ENCODE results near the gene ARHGEF4.

ARHGEF4 gene

DNA sequence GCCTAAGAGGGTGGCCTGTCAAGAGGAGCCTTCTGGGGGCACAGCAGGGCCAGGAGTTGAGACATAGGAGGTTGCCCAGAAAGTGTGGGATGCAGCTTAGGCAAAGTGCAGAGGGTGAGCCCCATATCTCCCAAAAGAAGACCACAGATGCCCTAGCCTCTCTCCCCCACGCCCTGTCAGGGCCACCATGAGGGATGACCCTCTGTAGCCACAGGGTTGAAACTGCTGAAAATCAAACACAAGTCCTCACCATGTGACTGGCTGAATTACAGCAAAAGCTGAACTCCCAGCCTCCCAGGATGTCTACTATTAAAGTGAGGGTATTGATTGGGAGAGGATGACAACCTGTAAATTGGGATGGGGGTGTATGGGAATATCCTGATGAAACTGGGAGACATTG, 37.4 kb upstream of the ARHGEF4 start:
- 85% methylated on average over 1 of the region's 1 CpG for WGBS
- no peaks in the 10 kb centered on the region for H3K9me3 ChIP-seq (ENCODE audit: insufficient read depth, low read depth, low read length)
- no peak overlapping the region for H3K27ac ChIP-seq (ENCODE audit: low read depth, low read length)

GRCh38 chr2:130805613-130806012, 31.1 kb upstream of the ARHGEF4 start:
- H3K27ac ChIP-seq (ENCODE audit: low read depth, low read length) = no peak overlapping the region
- H3K4me1 ChIP-seq (ENCODE audit: insufficient read depth, low read length) = no peaks in the 10 kb centered on the region
- WGBS = 70% methylated on average over 4 of the region's 4 CpGs
- no peak overlapping the region for H3K9ac ChIP-seq (ENCODE audit: low read depth, low read length)
- H3K4me3 ChIP-seq (ENCODE audit: low read length) = no peak overlapping the region
- no peaks in the 10 kb centered on the region for H3K36me3 ChIP-seq (ENCODE audit: insufficient read depth, low read length)
- no peaks in the 10 kb centered on the region; the same call in 1 of the 2 replicates for H3K9me3 ChIP-seq (ENCODE audit: insufficient read depth, low read depth, low read length)
- H3K27me3 ChIP-seq (ENCODE audit: insufficient read depth, low read length) = no peaks in the 10 kb centered on the region

More for the DNA sequence above, 37.4 kb upstream of the ARHGEF4 start:
- Histone ChIP-seq H3K27me3 (ENCODE audit: insufficient read depth, low read length) (peaks cover 18% of the 10 kb centered on the region), H3K9ac (ENCODE audit: low read depth, low read length) (no peak overlapping the region), H3K4me1 (ENCODE audit: insufficient read depth, low read length) (peaks cover 5% of the 10 kb centered on the region; the same call in 1 of the 2 replicates), H3K4me3 (ENCODE audit: low read length) (no peak overlapping the region), H3K36me3 (ENCODE audit: insufficient read depth, low read length) (no peaks in the 10 kb centered on the region)

DNA sequence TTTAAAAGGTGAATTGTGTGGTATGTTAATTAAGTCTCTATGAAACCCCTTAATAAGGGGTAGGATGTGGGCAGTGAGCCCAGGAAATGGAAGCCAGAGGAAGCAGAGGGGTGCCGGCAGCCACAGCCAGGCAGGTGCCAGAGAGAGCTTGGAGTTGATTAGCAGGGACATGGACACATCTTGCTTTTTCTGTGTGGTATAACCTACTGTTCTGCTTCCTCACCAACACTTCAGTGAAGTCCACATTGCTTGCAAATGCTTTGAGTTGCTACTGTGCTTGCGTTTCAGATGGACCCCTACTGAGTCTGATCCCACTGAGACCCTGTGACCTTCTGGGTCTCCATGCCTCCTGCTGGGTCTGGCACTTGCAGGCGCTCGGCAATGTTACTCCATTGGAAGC, 30.3 kb upstream of the ARHGEF4 start:
- 74% methylated on average over 4 of the region's 4 CpGs for WGBS
- H3K4me1 ChIP-seq (ENCODE audit: insufficient read depth, low read length) = no peaks in the 10 kb centered on the region
- no peak overlapping the region for H3K27ac ChIP-seq (ENCODE audit: low read depth, low read length)
- no peaks in the 10 kb centered on the region for H3K36me3 ChIP-seq (ENCODE audit: insufficient read depth, low read length)
- no peaks in the 10 kb centered on the region; the same call in 1 of the 2 replicates for H3K9me3 ChIP-seq (ENCODE audit: insufficient read depth, low read depth, low read length)
- H3K27me3 ChIP-seq (ENCODE audit: insufficient read depth, low read length) = no peaks in the 10 kb centered on the region
- H3K9ac ChIP-seq (ENCODE audit: low read depth, low read length) = no peak overlapping the region
- no peak overlapping the region for H3K4me3 ChIP-seq (ENCODE audit: low read length)

DNA sequence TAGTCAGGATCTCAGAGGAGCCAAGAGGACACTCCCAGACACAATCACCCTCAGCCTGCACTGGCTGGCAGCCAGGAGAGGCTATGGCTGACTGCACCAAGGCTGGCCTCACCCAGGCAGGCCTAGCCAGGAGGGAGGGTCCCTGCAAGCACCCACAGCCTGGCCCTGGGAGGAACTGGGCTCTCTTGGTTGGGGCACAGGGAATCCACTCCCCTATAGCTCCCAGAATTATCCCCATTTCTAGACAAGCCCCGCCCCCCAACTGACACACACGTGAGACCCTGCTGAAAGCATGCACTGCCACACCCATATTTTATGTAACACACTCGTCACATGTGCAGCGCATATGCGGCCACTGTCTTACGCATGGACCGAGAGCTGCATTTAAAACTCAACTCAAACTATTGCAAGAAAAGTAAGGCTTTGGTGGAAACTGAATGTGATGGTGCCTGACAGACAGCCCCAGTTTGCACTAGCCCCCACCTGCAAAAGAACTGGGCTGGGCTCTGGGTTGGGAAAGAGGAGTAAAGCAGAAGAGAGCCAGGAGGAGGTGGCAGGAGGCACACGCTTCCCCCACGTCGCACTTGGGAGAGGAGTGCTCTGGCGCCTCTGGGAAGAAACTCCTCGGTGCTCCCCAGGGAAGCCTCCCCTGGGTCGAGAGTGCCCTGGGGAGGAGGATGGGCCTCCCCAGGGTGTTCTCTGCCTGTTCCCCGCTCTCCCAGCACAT, 28.9 kb upstream of the ARHGEF4 start:
- no peaks in the 10 kb centered on the region; the same call in 1 of the 2 replicates for H3K9me3 ChIP-seq (ENCODE audit: insufficient read depth, low read depth, low read length)
- H3K4me3 ChIP-seq (ENCODE audit: low read length) = no peak overlapping the region
- no peak overlapping the region for H3K9ac ChIP-seq (ENCODE audit: low read depth, low read length)
- WGBS = 87% methylated on average over 14 of the region's 14 CpGs
- H3K4me1 ChIP-seq (ENCODE audit: insufficient read depth, low read length) = no peaks in the 10 kb centered on the region
- H3K27ac ChIP-seq (ENCODE audit: low read depth, low read length) = no peak overlapping the region
- no peaks in the 10 kb centered on the region for H3K27me3 ChIP-seq (ENCODE audit: insufficient read depth, low read length)
- H3K36me3 ChIP-seq (ENCODE audit: insufficient read depth, low read length) = no peaks in the 10 kb centered on the region

- H3K9ac ChIP-seq (ENCODE audit: low read depth, low read length) = no peak overlapping the region
- no peak overlapping the region for H3K4me3 ChIP-seq (ENCODE audit: low read length)
- no peaks in the 10 kb centered on the region; the same call in 1 of the 2 replicates for H3K9me3 ChIP-seq (ENCODE audit: insufficient read depth, low read depth, low read length)
- no peaks in the 10 kb centered on the region for H3K27me3 ChIP-seq (ENCODE audit: insufficient read depth, low read length)
- no peak overlapping the region for H3K27ac ChIP-seq (ENCODE audit: low read depth, low read length)
- WGBS = 92% methylated on average over 12 of the region's 12 CpGs
- no peaks in the 10 kb centered on the region for H3K4me1 ChIP-seq (ENCODE audit: insufficient read depth, low read length)
- H3K36me3 ChIP-seq (ENCODE audit: insufficient read depth, low read length) = no peaks in the 10 kb centered on the region
Observed at GRCh38 chr2:130808482-130809268, 28.0 kb upstream of the ARHGEF4 start.

DNA sequence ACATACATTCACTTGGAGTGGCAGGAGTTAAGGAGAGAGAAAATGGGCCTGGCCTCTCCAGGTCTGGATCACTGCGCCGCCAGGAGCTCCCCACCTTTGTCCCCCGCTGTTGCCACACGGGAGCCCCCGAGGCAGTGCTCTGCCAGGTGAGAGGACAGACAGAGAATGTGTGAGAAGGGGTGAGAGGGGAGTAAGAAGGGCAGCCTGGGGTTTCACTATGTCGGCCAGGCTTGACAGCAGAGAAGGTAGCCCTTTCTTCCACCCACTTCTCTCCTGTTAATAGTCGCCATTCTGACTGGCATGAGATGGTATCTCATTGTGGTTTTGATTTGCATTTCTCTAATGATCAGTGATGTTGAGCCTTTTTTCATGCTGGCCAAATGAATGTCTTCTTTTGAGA, 26.2 kb upstream of the ARHGEF4 start:
- Histone ChIP-seq H3K27ac (ENCODE audit: low read depth, low read length) (no peak overlapping the region), H3K36me3 (ENCODE audit: insufficient read depth, low read length) (no peaks in the 10 kb centered on the region)

DNA sequence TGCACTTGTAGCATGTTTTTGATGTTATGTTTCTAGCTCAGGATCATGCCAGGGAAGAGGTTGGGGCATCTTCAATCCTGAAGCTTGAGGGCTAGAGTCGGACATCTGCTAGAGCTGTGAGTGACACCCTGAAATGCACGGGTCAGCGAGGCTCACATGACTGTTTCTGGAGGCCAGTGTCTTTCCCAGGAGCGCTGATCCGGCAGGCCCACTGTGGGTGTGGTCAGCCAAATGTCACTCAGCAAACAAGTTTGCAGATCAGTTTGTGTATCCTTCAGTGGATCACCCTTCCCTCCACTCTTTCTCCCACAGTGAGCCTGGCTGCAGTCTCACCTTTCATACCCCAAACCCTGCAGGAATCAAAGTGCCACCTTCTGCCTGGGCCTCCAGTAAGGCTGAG, 23.0 kb upstream of the ARHGEF4 start:
- no peak overlapping the region for H3K4me3 ChIP-seq (ENCODE audit: low read length)

More for the DNA sequence above, 26.2 kb upstream of the ARHGEF4 start:
- no peaks in the 10 kb centered on the region for H3K27me3 ChIP-seq (ENCODE audit: insufficient read depth, low read length)
- no peak overlapping the region for H3K9ac ChIP-seq (ENCODE audit: low read depth, low read length)
- H3K9me3 ChIP-seq (ENCODE audit: insufficient read depth, low read depth, low read length) = no peaks in the 10 kb centered on the region; the same call in 1 of the 2 replicates
- no peak overlapping the region for H3K4me3 ChIP-seq (ENCODE audit: low read length)
- WGBS = 70% methylated on average over 7 of the region's 7 CpGs
- H3K4me1 ChIP-seq (ENCODE audit: insufficient read depth, low read length) = no peaks in the 10 kb centered on the region

DNA sequence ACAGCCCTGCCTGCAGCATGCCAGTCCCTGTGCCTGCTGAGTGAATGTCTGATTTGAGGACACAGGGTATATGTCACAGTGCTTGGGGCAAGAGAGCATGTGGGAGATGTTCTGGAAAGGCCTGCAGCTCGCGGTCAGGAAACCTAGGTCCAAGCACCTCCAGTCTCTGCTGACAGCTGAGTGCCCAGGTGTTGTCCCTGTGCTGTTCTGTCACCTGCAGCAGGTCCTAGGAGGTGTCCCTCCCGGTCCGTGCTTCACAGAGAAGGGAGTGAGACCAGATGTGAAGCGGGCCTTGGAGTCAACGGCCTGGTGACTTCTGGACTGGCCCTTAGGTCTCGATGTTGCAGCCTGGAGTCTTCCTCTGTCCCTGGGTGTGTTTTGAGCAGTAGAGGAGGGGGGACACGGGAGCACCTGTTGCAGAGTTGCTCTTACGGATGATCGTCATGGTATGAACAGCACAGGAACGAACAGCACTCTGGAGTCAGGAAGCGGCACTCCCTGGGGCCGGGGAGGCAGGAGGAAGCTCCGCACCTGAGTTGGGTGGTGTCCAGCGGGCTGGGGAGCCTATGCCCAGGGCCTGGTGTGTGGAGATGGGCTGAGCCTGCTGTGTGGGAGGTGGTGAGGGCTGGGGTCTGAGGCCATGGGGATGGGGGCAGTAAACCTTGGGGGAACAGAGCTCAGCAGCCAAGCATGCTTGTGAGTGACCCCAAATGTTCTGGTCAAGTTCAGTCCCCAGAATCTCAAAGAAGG, 21.6 kb upstream of the ARHGEF4 start:
- Histone ChIP-seq H3K9ac (ENCODE audit: low read depth, low read length) (no peak overlapping the region), H3K27me3 (ENCODE audit: insufficient read depth, low read length) (no peaks in the 10 kb centered on the region), H3K27ac (ENCODE audit: low read depth, low read length) (no peak overlapping the region), H3K4me3 (ENCODE audit: low read length) (no peak overlapping the region), H3K36me3 (ENCODE audit: insufficient read depth, low read length) (no peaks in the 10 kb centered on the region), H3K9me3 (ENCODE audit: insufficient read depth, low read depth, low read length) (no peaks in the 10 kb centered on the region), H3K4me1 (ENCODE audit: insufficient read depth, low read length) (peaks cover 7% of the 10 kb centered on the region)
- 96% methylated on average over 15 of the region's 15 CpGs for WGBS

More for the DNA sequence above, 23.0 kb upstream of the ARHGEF4 start:
- WGBS = 92% methylated on average over 5 of the region's 5 CpGs
- no peaks in the 10 kb centered on the region; the same call in 1 of the 2 replicates for H3K9me3 ChIP-seq (ENCODE audit: insufficient read depth, low read depth, low read length)
- no peak overlapping the region for H3K9ac ChIP-seq (ENCODE audit: low read depth, low read length)
- no peaks in the 10 kb centered on the region for H3K36me3 ChIP-seq (ENCODE audit: insufficient read depth, low read length)
- H3K27ac ChIP-seq (ENCODE audit: low read depth, low read length) = no peak overlapping the region
- H3K27me3 ChIP-seq (ENCODE audit: insufficient read depth, low read length) = no peaks in the 10 kb centered on the region
- no peaks in the 10 kb centered on the region for H3K4me1 ChIP-seq (ENCODE audit: insufficient read depth, low read length)

DNA sequence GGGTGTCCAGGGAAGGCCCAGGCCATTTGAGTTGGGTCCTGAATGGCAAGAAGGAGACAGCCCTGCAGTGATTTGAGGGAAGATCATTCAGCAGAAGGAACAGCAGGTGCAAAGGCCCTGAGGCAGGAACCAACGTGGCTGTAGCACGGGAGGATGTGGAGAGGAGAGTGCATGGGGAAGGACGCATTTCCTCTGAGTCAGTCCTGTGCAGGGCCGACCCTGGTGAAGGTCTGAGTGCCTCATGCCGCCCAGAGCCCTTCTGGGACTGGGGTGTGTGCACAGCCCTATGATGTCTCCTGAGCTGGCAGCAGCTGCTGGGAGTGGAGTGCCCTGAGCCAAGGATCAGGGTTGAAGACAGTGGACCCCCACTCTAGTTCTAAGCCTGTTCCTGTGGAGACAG, 17.9 kb upstream of the ARHGEF4 start:
- Histone ChIP-seq H3K9ac (ENCODE audit: low read depth, low read length) (no peak overlapping the region), H3K36me3 (ENCODE audit: insufficient read depth, low read length) (no peaks in the 10 kb centered on the region), H3K4me1 (ENCODE audit: insufficient read depth, low read length) (peaks cover 16% of the 10 kb centered on the region), H3K9me3 (ENCODE audit: insufficient read depth, low read depth, low read length) (no peaks in the 10 kb centered on the region), H3K27ac (ENCODE audit: low read depth, low read length) (no peak overlapping the region), H3K4me3 (ENCODE audit: low read length) (no peak overlapping the region), H3K27me3 (ENCODE audit: insufficient read depth, low read length) (no peaks in the 10 kb centered on the region)
- WGBS = 83% methylated on average over 5 of the region's 5 CpGs

GRCh38 chr2:130819226-130819607, 17.5 kb upstream of the ARHGEF4 start:
- WGBS = 85% methylated on average over 14 of the region's 14 CpGs
- Histone ChIP-seq H3K9me3 (ENCODE audit: insufficient read depth, low read depth, low read length) (no peaks in the 10 kb centered on the region), H3K9ac (ENCODE audit: low read depth, low read length) (no peak overlapping the region)

More at GRCh38 chr2:130819226-130819607, 17.5 kb upstream of the ARHGEF4 start:
- Histone ChIP-seq H3K4me3 (ENCODE audit: low read length) (no peak overlapping the region), H3K4me1 (ENCODE audit: insufficient read depth, low read length) (peaks cover 17% of the 10 kb centered on the region), H3K27me3 (ENCODE audit: insufficient read depth, low read length) (no peaks in the 10 kb centered on the region), H3K36me3 (ENCODE audit: insufficient read depth, low read length) (no peaks in the 10 kb centered on the region), H3K27ac (ENCODE audit: low read depth, low read length) (no peak overlapping the region)

Measured in HUES64 (cell line).